ENCODE data around the gene FOXN1.
A peak's percentile ranks its signal among the peaks of the same experiment; 100 is the strongest.

GRCh38 chr17:28554565-28554964, 48.4 kb downstream of the FOXN1 start:
- TF ChIP-seq CTCF (IDR thresholded peaks at IDR 0.05; ENCODE audit: low read depth, low read length) (peak; percentile 65), POLR2A (IDR thresholded peaks at IDR 0.05; ENCODE audit: extremely low read depth, insufficient read length) (no peak), MYC (IDR thresholded peaks at IDR 0.05; ENCODE audit: low read depth, low read length) (no peak), MAX (IDR thresholded peaks at IDR 0.05; ENCODE audit: low read depth, low read length) (no peak)

All from NB4 (cell line).